ENCODE measurements around the gene GPR161. TPM values are rescaled to one million over a fixed set of nuclear protein-coding genes. Genes with fewer than 3 reads are reported as not detected.
A peak's percentile ranks its signal among the peaks of the same experiment; 100 is the strongest.
"Not testable (repeated sequence)": the region's sequence is repeated elsewhere in the genome, so short reads cannot be mapped to it uniquely, and the experiment has no call there.

GPR161 gene
- total RNA-seq, 1 experiment from 2014 or later, result 7.0 TPM

DNA sequence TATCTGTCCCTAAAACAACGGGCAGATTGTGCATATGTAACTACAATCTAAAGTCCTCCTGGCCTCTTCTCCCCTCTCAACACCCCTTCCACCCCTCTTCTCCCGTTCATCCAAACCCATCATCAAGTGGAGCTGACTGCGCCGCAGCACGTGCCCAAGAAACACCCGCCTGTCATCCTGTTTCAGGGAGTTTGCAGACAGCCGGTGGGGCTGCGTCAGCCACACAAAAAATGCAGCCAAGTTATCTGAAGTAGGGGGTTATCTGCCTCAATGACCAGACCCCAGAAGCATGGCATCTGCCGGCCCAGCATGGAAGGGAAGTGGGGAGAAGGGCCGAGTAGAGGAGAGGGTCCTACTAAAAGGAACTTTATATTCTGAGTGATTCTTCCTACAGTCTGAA is 49.0 kb downstream of the GPR161 start:
- no peak for DNase-seq (ENCODE audit: low spot score)

DNA sequence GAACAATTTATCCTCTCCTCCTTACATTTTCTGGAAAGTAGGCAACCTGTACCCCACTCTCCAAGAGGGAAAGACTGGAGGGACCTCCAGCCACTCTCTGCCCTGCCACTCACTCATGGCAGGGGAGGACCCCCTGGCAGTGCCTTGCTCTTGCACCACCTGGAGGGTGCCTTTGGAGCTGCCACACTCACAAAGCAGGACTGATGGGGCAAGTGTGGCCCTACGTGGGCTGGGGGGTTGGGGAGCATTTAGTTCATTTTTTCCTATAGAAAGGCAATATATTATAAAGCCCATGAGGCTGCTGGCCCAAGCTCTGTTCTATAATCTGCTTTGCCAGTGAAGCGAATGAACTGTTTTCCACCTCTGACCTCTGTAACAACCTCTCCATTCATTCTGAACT is 50.3 kb downstream of the GPR161 start:
- no peak for DNase-seq (ENCODE audit: low spot score)

DNA sequence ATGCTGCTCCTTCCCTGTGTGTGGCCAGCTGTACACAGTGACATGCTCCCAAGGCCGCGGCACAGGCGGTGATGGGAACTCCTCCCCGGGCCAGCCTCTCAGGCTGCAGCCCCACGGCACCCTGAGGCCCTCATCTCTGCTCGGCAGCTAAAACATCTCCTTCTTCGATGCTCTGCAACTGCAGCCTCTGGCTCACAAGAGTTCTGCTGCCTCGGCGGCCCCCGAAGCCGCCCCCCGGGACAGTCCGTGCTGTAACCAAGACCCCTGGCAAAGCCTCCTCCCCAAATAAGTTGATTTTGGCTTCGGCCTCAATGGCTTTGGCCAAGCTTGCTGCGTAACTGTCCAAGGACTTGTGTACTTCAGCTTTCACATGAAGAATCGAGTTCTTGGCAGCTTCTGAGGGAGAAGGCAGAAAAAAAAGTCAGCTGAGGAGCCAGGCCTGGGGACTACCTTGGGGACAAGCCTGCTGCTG is 51.3 kb downstream of the GPR161 start:
- no peak for DNase-seq (ENCODE audit: low spot score)

DNA sequence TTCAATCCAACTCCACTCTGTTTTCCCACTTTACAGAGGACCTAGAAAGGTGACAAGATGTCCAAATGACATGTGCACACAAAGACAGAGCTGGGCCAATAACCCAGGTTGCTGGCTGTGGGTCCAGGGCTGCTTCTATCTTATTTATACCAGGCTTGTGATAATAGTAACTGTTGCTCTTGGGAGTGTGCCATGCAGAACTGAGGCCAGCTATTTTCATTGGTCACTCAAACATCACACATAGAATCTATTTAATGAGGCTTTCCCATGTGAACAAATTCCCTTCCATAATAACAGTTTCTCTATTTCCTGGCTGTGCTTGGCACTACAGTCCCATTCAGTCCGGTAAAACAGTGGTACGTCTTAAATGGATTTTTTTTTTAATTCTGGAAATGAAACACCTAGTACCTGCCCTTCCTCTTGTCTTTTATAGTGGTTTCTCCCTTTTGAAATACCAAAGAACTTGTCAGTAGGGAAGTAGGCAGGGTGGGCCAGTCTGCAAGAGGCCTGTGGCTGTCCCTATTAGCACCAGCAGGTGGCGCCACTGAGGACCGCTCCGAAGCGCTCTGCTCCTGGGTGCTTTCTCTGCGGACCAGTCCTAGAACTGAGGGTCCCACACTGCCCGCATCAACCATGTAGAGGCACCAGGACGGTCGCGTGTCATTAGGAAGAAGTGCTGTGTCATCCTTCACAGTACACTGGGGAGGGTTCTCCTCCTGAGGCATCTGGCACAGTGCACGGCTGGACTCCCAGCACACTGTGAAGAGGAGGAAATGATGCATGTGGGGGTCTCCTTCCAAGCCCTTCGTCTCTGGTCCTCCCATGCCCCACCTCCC is 52.1 kb downstream of the GPR161 start:
- DNase-seq (ENCODE audit: low spot score), result no peak

DNA sequence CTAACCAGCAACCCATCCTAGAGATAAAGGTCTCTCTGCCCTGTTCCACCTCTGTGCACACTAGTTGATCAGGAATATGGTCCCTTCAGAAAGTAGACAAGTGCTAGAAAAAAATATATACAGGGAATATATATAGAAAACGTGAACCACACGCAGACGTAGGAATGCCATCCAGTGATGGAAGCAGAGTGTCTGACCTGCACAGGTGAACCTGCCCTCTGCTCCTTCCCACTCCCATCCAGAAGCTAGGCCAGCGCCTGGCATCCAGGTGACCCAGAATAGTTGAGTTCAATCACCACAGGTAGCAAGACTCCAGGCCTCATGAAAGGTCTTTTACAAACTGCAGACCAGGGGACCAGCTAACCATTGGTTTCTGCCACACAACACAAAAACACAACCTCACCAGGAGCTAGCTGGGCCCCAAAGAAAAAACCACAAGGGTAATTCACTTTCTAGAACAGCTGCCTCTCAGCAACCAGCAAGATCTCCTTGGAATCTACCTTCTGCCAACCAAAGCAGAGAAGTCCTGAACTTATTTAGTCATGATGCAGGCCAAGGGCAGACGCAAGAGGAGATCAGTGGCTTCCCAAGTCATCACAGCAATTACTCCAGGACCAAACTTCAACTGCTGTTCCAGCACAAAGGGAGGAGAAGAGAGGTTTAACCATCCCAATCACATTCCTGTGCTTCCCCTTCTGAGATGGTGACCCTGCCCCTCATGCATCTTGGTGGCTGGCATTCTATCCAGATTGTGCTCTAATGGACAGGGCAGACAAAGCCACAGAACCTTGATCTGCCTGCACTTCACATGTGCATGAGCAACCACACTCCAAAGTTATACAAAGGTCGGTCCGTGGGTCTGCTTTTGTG is 53.0 kb downstream of the GPR161 start:
- no peak for DNase-seq (ENCODE audit: low spot score)

DNA sequence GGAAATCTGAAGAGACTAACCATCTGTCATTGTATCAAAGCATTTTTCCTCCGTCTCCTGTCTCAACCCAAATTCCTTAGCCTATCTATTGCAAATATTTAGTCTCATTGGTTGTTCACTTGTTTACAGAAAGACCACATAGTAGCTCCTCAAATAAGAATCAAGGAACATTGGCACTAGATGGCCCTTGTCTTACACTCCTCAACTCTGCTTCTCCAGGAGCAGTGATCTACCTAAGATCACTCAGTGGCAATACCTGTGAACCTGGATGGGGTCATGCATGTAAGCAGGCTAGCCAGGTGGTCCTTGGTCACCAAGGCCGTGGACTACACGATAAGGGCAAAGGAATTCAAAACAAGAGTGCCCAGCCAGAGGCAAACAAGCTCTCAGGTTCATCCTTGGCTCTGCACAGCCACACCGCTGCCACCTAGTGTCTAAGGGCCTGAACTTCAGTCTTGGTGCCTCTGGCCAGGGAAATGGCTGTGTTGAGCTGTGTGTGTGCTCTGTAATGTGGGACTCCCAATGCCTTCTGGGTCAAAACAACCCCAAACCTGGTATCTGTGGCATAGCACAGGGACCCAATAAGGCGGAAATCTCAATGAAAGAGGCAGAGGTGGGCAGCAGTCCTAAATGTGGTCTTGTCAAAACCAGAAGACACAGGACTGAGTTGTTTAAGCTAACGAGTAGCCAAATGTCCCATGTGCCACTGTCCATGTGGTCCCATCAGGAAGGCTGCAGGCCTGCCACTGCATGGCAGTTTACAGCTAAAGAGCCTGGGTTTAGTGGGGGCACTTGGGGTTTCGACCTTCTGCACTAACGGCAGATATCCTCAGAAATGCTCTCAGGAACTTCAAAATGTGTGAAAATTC is 54.5 kb downstream of the GPR161 start:
- DNase-seq (ENCODE audit: low spot score), result peak; percentile 64

DNA sequence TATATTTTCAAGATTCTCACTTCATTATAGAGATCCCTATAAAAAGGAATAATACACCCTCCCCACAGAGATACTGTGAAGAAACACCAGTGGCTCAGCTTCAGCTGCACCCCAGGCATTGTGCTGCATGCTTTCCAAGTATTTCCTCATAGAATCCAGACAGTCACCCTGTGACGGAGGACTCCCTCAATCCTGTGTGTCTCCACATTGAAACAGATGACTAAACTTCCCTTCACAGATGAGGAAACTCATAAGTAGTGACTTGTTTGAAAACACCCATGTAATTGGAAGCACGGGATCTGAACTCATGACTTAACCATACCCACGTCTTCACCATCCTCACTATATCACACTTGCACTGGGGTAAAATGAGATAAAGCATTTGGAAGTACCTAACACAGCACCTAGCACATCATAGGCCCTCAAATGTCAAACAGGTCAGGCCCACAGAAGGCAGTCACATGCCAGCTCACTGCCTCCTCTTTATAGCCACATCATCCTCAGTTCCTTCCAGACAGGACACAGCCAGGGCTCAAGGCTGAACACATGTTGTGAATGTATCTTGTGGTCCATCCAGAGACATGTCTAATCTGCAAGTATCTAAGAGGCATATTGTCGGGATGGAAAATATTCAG is 55.2 kb downstream of the GPR161 start:
- no peak for DNase-seq (ENCODE audit: low spot score)

DNA sequence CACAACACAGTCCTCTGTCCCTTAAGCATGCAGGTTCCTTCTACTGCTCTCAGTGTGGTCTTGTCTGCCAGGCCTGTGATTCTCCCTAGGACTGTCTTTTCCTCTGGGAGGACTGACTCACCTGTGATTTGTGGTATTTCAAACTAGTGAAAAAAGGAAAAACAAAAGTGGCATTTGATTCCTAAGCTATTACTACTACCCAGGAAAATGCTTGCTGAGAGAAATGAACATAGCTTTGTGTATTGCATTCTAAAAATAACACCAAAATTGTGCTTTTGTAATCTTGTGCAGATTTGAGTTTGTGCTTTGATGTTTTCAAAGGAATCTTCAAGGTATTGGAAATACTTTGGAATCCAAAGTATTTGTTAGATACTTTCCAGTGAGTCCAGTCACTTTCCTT is 57.0 kb downstream of the GPR161 start:
- DNase-seq (ENCODE audit: low spot score), result no peak

DNA sequence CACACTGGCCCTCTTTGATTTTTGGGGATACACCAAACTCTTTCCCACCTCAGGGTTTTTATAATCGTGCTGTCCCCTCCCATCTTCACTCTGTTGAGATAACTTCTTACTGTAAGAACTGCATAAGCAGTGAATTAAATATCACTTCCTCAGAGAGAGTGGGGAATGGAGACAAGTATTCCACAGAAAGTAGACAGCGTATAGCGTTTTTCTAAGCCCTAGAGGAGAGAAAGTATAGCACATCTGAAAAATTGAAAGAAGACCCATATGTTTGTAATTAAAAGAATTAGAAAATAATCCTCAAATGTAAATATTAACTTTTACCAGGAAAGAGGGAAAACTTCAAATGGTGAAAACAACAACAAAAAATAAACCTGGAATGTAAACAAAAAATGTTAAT is 67.3 kb downstream of the GPR161 start:
- DNase-seq (ENCODE audit: low spot score), result no peak

DNA sequence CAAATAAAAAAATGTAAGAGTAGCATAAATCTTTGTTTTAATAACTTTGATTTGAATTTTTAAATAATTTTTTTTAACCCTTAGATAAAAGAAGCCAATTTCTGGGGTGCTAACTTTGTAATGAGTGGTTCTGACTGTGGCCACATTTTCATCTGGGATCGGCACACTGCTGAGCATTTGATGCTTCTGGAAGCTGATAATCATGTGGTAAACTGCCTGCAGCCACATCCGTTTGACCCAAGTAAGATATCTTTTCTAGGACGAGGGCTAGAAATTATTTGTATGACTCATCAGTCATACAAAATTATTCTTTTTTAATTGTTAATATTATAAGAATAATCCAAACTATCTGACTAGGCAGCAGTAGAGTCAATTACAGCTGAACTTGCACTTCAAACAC is 71.2 kb downstream of the GPR161 start:
- no peak for DNase-seq (ENCODE audit: low spot score)

DNA sequence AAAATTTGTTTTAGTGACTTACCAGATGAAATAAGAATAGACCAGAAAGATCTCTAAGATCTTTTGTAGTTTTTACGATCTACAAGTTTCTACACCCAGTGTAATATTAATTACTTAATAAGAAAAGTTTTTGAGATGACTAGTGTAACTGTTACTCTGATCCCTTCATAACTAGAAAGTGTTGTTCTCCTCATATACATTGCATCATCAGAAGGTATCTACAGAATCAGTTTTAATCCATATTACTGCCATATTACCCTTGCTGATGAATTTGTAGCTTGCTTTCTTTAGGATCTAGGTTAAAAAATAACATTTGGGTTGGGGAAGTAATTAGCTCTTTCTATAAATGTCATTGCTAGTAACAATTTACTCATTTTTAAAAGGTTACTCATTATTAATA is 72.5 kb downstream of the GPR161 start:
- DNase-seq (ENCODE audit: low spot score), result no peak

DNA sequence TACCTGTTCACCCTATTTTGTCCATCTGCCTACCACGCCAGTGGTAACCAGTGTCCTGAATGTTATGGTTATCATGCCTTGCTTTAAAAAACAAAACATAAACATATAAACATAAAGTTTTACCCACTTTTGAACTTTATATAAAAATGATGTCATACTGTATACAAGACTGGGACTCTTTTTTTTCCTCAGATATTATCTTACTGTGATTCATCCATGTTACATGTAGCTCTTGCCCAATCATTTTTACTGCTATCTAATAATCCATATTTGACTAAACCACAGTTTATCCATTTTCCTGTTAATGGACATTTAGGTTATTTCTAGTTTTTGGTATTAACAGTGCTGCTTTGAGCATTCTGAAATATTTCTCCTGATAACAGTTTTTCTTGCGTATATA is 78.8 kb downstream of the GPR161 start:
- no peak for DNase-seq (ENCODE audit: low spot score)

DNA sequence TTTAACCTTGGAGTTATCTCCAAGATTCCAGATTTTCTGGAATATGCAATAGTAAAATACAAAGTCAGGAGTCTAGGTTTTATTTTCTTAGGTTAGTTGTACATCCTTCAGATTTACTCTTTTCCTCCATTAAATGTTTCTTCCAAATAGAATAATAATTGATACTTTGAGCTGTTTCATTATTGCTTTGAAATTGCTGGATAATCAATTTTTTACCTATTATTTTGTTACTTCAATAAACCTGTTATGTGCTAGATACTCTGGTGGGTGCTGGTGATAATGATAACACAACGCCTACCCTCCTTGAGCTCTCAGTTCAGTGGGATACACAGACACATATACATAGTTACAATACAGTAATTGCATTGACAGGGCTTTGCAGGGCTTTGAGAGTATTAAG is 79.4 kb downstream of the GPR161 start:
- no peak for DNase-seq (ENCODE audit: low spot score)

DNA sequence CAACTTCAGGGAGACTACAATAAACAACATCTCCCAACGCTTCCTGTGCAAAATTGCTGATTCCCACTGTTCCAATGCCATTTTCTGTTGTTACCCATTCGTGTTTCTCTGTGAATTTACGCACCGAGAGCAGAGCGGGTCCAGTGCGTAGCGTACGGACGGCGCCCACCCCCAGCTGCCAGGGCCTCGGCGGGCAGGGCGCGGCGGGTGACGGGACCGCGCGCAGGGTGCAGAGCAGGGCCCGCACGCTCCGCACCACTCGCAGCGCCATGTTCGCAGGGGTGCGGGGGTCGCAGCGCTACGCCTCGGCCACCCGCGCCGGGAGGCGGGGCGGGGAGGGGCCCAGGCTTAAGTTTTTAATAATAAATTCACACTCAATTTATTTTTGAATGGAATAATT is 80.6 kb downstream of the GPR161 start:
- DNase-seq (ENCODE audit: low spot score), result not testable (repeated sequence)

DNA sequence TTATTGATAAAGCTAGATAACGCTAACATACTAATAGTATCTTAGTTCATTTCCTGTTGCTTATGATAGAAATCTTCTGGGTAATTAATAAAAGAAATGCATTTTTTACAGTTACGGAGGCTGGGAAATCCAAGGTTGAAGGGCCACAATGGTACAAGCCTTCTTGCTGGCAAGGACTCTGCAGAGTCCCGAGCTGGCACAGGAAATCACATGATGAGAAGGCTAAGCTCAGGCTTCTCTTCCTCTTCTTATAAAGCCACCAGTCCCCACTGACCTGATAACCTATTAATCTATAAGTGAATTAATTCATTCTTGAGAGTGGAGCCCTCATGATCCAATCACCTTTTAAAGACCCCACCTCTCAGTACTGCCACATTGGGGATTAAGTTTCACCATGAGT is 82.6 kb downstream of the GPR161 start:
- no peak for DNase-seq (ENCODE audit: low spot score)

DNA sequence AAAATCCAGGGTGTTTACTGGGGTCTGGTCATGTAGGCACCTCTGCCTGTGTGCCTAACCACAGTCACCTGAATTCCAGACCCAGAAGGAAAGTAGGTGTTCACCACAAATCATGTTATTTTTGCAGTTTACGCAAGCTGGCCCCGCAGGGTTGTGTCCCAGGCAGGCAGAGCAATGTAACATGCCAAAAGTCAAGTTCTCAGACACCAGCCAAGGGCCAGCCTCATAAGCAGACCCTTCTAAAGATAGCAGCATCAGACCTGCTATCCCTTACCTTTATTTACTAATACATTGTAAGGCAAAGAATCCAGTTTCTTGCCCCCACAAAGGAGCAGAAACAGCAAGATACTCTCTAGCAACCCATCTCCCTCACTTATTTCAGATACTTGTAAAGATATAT is 83.0 kb downstream of the GPR161 start:
- DNase-seq (ENCODE audit: low spot score), result no peak

DNA sequence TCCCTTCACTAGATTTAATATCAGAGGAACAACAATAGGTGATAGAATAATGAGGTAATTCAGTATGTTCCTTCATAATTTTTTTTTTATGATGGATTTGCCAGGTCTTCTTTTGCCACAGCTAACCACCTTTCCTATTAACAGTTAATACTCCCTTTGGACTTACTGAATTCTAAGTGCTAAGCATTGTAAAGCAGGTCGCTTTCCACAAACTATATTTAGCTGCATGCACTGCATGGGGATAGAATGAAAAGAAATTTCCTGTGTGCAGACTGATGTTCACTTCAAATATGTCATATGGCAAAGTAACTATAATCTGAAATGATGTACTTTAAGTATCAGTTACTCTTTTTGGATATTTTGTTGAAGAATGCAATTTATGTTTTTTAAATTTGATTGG is 85.8 kb downstream of the GPR161 start:
- DNase-seq (ENCODE audit: low spot score), result no peak

DNA sequence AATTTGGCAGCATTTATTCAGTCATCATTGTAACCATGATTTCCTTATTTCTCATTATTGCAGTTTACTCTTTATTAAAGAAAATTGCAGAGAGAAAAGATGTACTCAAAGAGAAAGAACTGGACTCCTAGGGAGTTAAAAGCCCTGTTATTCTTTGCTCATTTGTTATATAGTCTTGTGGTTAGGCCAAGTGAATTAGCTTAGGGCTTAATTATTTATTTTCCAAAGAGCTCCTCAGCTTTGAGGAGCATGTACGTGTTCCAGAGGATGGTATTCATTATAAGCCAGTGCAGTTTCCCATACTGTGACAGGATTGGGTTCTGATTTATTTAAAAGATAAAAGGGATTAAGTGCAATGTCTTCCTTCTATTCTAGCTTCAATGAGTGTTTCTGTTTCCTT is 86.4 kb downstream of the GPR161 start:
- no peak for DNase-seq (ENCODE audit: low spot score)

DNA sequence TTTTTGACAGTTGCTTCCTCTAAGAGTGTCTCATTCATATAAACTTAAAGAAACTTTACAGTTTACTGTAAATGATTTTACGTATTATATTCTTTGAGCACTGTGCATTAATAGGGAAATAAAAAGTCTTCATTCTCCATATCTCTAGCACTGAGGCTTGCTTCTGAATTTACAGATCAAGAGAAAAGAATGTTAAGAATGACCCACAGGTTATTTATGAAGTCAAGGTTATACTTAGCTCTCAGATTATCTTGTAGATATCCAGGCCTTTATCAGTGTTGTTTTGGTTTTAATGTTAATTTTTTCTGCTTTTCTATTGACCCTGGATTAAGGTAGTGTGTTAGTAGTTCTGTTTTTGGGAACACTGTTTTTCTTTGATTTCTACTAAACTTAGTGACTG is 91.4 kb downstream of the GPR161 start:
- DNase-seq (ENCODE audit: low spot score), result no peak

DNA sequence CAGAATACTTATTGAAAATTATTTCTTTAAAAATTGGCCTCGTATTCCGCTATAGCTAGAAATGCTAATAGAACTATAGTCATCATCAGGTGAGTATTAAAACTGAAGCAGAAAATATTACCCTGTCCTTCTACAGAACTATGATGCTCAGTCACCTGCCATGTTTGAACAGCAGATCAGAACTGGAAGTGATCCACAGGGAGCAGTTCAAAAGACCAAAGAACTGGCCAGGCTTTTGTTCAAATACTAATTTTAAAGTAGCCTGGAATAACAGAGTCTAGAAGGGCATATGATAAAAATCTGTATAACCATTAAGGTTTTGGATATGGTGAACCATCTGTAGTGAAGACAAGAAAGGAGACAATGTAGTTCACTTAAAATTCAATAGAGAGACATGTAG is 94.4 kb downstream of the GPR161 start:
- no peak for DNase-seq (ENCODE audit: low spot score)

DNA sequence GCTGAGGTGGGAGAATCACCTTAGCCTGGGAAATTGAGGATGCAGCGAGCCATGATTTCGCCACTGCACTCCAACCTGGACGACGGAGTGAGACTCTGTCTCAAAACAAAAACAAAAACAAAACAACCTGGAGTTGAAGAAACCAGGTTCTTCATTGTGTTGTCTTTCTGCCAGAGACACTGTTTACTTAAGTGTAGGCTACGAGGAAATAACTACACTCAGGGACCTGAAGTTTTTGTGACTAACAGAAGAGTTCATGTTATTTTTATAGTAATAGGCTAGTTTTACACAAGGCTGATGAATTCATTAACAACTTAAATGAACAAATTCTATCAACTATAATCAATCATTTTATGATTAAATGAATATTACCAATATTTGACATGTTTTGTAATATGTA is 101.4 kb downstream of the GPR161 start:
- no peak for DNase-seq (ENCODE audit: low spot score)

DNA sequence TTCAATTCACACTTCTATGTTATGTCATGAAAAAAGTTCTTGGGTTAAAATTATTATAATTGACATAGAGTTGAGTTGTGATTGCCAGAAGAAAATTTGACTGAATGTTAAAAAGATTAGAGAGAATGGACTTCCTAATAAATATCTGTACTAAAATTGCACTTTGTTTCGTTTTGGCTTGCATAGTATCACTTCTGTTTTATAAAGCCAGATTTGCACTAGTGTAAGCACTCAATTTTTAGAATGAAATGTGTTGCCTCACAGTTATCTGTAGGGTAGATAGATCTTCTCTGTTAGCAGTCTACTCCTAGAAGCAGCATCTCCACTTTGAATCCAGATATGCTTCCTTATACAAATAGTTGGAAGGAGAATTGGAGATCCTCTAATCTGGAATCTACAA is 104.7 kb downstream of the GPR161 start:
- DNase-seq (ENCODE audit: low spot score), result no peak

Data from H4 (cell line).